SK-N-SH treated with all-trans-retinoic acid at 6 μM for 48 hours (cell line): ENCODE data around the gene CATSPERZ.

Source experiments
- ATAC-seq: fragments of 200-7000 bp; cut with Tn5 transposase; 3 replicates; pipeline ENCODE4 v1.9.1; 2020; ENCODE audit warnings: mild to moderate bottlenecking, moderate library complexity
- ARNTL ChIP-seq: fragments of 450-650 bp; formaldehyde crosslinking; IDR thresholded peaks from 2 replicates; pipeline ENCODE4 v1.5.0; 2020; ENCODE audit warnings: low read depth, mild to moderate bottlenecking, moderate library complexity, borderline replicate concordance
- BACH2 ChIP-seq: fragments of 250-450 bp; sonication (Bioruptor Pico); IDR thresholded peaks from 2 replicates; pipeline ENCODE4 v1.9.0; 2021; ENCODE audit warnings: mild to moderate bottlenecking, borderline replicate concordance
- CSDC2 ChIP-seq: fragments of 250-450 bp; sonication (Bioruptor Pico); IDR thresholded peaks from 2 replicates; pipeline ENCODE4 v1.5.0; 2020; ENCODE audit warnings: mild to moderate bottlenecking, moderate library complexity
- CSRNP3 ChIP-seq: fragments of 250-450 bp; sonication (Bioruptor Pico); IDR thresholded peaks from 2 replicates; pipeline ENCODE4 v1.5.1; 2021; ENCODE audit warnings: mild to moderate bottlenecking, moderate library complexity
- ESRRG ChIP-seq: fragments of 250-450 bp; sonication (Bioruptor Pico); IDR thresholded peaks from 2 replicates; pipeline ENCODE4 v1.6.1; 2021; ENCODE audit warnings: mild to moderate bottlenecking
- ISL1 ChIP-seq: fragments of 250-450 bp; sonication (Bioruptor Pico); IDR thresholded peaks from 2 replicates; pipeline ENCODE4 v2.1.2; 2022; ENCODE audit warnings: mild to moderate bottlenecking, moderate library complexity
- PATZ1 ChIP-seq: fragments of 250-450 bp; sonication (Bioruptor Pico); IDR thresholded peaks from 2 replicates; pipeline ENCODE4 v1.8.0; 2020; ENCODE audit warnings: mild to moderate bottlenecking, moderate library complexity, borderline replicate concordance
- POU6F1 ChIP-seq: fragments of 250-450 bp; sonication (Bioruptor Pico); IDR thresholded peaks from 2 replicates; pipeline ENCODE4 v1.8.0; 2021; ENCODE audit warnings: low read depth, mild to moderate bottlenecking, moderate library complexity, borderline replicate concordance
- PPARA ChIP-seq: fragments of 250-450 bp; sonication (Bioruptor Pico); IDR thresholded peaks from 2 replicates; pipeline ENCODE4 v1.5.0; 2020; ENCODE audit warnings: mild to moderate bottlenecking, borderline replicate concordance
- RARB ChIP-seq: fragments of 250-450 bp; sonication (Bioruptor Pico); IDR thresholded peaks from 2 replicates; pipeline ENCODE4 v1.8.0; 2021; ENCODE audit warnings: mild to moderate bottlenecking, moderate library complexity
- SNAI2 ChIP-seq: fragments of 250-450 bp; sonication (Bioruptor Pico); IDR thresholded peaks from 2 replicates; pipeline ENCODE4 v1.5.0; 2020; ENCODE audit warnings: mild to moderate bottlenecking, moderate library complexity
- TCF4 ChIP-seq: fragments of 250-450 bp; sonication (Bioruptor Pico); IDR thresholded peaks from 2 replicates; pipeline ENCODE4 v1.8.0; 2021; ENCODE audit warnings: mild to moderate bottlenecking, moderate library complexity, borderline replicate concordance
- TOX ChIP-seq: fragments of 250-450 bp; sonication (Bioruptor Pico); IDR thresholded peaks from 2 replicates; pipeline ENCODE4 v1.8.0; 2021; ENCODE audit warnings: mild to moderate bottlenecking, moderate library complexity, borderline replicate concordance
- TSHZ2 ChIP-seq: fragments of 250-450 bp; sonication (Bioruptor Pico); IDR thresholded peaks from 2 replicates; pipeline ENCODE4 v1.5.0; 2020; ENCODE audit warnings: mild to moderate bottlenecking, moderate library complexity
- ZC3H10 ChIP-seq: fragments of 250-450 bp; sonication (Bioruptor Pico); IDR thresholded peaks from 2 replicates; pipeline ENCODE4 v1.5.1; 2021; ENCODE audit warnings: mild to moderate bottlenecking, moderate library complexity
- ZFP3 ChIP-seq: fragments of 250-450 bp; sonication (Bioruptor Pico); IDR thresholded peaks from 2 replicates; pipeline ENCODE4 v1.5.0; 2020; ENCODE audit warnings: mild to moderate bottlenecking, moderate library complexity
- ZNF565 ChIP-seq: fragments of 450-650 bp; formaldehyde crosslinking; conservative IDR thresholded peaks from 2 replicates; pipeline ENCODE4 v1.5.0; 2020; ENCODE audit warnings: low read depth, mild to moderate bottlenecking, moderate library complexity
- ZNF70 ChIP-seq: fragments of 450-650 bp; formaldehyde crosslinking; IDR thresholded peaks from 2 replicates; pipeline ENCODE4 v1.5.0; 2020; ENCODE audit warnings: mild to moderate bottlenecking, moderate library complexity
- ZNF8 ChIP-seq: fragments of 450-650 bp; formaldehyde crosslinking; IDR thresholded peaks from 2 replicates; pipeline ENCODE4 v1.5.0; 2020; ENCODE audit warnings: mild to moderate bottlenecking, moderate library complexity

Gene CATSPERZ

GRCh38 chr11:64265176-64266160, 34.7 kb upstream of the CATSPERZ start:
- no peak for TF ChIP-seq BACH2 (CRISPR knock-in tag)
- no peak for TF ChIP-seq TOX (CRISPR knock-in tag)
- TF ChIP-seq ISL1 (CRISPR knock-in tag) = no peak
- TF ChIP-seq TSHZ2 (CRISPR knock-in tag) = no peak

GRCh38 chr11:64266339-64266738, 33.8 kb upstream of the CATSPERZ start:
- TF ChIP-seq BACH2 (CRISPR knock-in tag) (no peak), PATZ1 (CRISPR knock-in tag) (no peak), POU6F1 (CRISPR knock-in tag) (no peak), RARB (CRISPR knock-in tag) (no peak), ZNF8 (CRISPR knock-in tag) (no peak), TCF4 (no peak), ARNTL (CRISPR knock-in tag) (no peak), PPARA (no peak), CSDC2 (CRISPR knock-in tag) (no peak), ESRRG (CRISPR knock-in tag) (no peak), ZFP3 (no peak), CSRNP3 (CRISPR knock-in tag) (no peak), ZC3H10 (CRISPR knock-in tag) (no peak), SNAI2 (no peak), ZNF565 (no peak), TSHZ2 (CRISPR knock-in tag) (no peak), TOX (CRISPR knock-in tag) (no peak), ZNF70 (no peak)

More at GRCh38 chr11:64265176-64266160, 34.7 kb upstream of the CATSPERZ start:
- no peak for ATAC-seq

More at GRCh38 chr11:64266339-64266738, 33.8 kb upstream of the CATSPERZ start:
- no peak for ATAC-seq
